CD1c-positive myeloid dendritic cell (primary cell): ENCODE measurements around the gene CRISPLD2.
"Not testable (repeated sequence)": the region's sequence is repeated elsewhere in the genome, so short reads cannot be mapped to it uniquely, and the experiment has no call there.

Source experiments
- DNase-seq: peaks from one replicate; pipeline ENCODE4 v3.0.0-alpha.2; 2016; ENCODE audit errors: extremely low spot score

Gene CRISPLD2

GRCh38 chr16:84821728-84822689, 2.2 kb downstream of the CRISPLD2 start:
- DNase-seq = peak; percentile 55

- DNase-seq = no peak
Measured at GRCh38 chr16:84822990-84823389, 3.2 kb downstream of the CRISPLD2 start.

DNA sequence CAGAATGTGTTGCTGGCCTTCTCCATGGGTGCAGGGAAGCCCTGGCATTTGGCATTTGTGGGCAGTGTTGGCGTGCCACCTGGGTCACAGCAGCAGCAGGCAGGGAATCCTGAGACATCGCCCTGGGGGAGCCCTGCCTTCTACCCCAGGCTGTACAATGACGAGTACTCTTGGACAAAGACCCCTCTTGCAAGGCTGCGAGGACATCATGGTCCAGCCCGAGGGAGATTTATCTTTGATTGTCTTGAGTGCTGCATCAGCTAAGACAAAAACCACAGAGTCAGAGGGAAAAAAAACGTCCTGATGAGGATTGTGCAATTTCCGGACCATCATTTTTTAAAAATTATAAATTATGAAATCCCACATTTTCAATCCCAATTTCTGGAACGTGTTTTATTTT, 3.7 kb downstream of the CRISPLD2 start:
- no peak for DNase-seq

- DNase-seq = no peak
Measured at GRCh38 chr16:84823926-84824325, 4.1 kb downstream of the CRISPLD2 start.

DNA sequence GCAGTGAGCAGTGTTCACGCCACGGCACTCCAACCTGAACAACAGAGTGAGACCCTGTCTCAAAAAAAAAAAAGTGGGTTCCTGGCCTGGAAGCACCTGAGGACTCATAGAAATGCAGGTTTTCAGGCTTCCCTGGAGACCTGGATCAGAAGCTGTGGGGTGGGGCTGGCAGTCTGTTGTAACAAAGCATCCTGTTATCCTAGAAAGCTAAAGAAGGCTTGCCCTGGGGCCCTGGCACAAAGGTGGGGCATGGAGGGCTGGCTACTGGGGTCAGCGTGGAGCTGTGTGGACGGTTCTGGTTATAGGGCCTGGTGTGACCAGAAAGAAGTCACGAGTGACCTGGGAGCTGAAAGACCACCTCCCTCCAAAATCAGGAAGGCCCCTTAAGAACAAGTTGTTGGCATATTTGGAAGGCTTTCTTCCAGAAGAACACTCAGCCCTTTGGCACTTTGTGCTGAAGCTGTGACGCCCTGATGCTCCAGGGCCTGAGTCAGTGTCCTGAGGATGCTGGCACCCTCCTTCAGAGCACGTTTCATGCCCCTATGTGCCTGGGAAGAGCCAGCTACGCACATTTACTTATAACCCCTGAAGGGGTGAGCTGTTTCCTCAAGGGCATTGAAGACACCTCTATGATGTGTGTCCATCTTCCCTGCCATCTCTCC, 6.2 kb downstream of the CRISPLD2 start:
- DNase-seq = no peak

GRCh38 chr16:84826558-84826941, 6.8 kb downstream of the CRISPLD2 start:
- no peak for DNase-seq

DNA sequence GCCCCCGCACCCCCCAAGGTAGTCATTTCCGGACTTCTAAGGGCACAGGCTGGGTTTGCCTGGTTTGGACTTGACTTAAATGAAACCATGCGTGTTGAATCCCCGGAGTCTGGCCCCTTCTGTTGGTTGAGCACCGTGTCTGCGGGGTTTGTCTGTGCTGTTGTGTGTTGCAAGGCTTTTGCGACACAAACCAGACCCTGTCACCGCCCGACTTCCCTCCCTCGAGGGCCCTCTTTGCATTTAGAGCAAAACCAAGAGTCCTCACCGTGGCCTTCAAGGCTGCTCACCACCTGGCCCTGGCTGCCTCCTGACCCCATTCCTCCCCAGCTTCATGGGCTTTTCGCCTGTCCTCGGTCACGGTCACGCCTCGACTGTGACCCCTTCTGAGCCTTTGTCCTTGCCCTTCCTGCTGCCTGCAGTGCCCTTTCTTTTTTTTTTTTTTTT, 7.4 kb downstream of the CRISPLD2 start:
- DNase-seq = peak; percentile 19

DNA sequence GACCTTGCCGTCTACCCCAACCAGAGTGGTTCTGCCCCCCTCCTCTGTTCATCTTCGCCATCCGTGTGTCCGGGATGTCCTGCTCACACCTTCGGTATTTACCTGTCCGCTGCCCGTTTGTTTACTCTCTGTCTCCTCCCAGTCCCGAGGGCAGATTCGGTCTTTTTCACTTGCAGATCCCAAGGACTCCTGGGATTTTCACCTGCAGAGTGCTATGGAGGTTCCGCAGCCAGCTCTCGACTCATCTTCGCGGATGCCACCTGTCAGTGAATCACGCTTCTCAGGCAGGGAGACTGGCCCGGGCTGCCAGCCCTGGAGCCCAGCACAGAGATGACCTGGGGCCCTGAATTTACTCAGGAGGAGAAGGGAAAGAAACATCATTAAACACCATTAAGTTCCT, 8.1 kb downstream of the CRISPLD2 start:
- no peak for DNase-seq

- no peak for DNase-seq
Measured at GRCh38 chr16:84828322-84828721, 8.5 kb downstream of the CRISPLD2 start.

GRCh38 chr16:84829168-84829965, 9.6 kb downstream of the CRISPLD2 start:
- no peak for DNase-seq

- DNase-seq = no peak
Measured at GRCh38 chr16:84830765-84831384, 11.1 kb downstream of the CRISPLD2 start.

- not testable (repeated sequence) for DNase-seq
Measured at GRCh38 chr16:84831728-84832127, 11.9 kb downstream of the CRISPLD2 start.

- DNase-seq = no peak
Measured at GRCh38 chr16:84832488-84833143, 12.8 kb downstream of the CRISPLD2 start.

DNA sequence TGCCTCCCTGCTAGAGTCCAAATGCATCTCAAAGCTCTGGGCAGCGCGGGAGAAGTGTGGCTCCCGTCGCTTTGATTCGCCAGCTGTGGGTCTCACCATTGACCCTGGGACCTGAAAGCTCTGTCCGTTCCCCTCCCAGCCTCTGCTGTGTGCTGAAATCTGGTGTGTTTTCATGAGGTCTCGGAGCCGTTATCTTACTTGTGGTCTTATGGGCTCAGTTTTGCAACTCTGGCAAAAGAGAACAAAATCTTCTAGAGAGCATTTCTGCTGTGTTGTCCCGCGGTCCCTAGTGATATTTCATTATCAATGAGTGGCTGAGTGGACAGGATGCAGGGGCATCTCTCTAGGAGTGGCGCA, 13.3 kb downstream of the CRISPLD2 start:
- DNase-seq = no peak

DNA sequence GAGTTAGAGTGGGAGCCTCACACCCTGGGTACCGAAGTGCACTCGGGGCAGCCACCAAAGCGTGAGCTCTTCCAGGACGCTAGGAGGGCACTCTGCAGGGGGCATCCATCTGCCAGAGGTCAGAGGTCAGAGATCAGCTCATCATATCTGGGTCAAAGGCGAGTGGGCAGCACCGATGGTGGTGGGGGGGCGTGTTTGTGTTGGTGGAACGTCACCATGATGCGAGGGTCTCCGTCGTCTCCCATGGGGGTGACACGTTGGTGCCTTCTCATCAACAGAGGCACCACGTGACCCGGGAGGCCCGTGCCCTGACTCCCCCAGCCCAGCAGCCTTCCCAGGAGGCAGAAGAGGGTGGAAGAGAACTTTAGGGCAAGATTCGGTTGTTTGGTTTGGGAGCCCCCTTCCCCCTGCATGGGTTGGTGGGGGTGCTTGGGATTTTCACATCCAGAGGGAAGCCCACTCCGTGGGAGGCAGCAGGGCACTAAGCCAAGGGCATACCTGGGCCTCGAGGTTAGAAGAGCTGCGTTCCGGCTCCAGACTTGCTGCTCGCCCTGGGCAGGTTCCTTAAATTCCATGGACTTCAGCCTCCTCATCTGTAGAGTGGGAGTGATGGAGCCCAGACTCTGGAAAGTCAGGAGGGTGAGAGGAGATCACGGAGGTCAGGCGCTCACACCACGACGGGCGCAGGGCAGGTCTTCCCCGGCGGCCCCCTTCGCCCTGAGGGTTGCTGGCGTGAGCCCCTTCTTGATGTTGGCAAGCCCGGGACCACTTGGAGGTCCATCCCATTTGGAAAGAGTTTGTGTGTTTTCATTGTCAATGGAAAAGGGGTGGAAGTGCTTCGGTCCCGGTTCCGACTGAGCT, 14.0 kb downstream of the CRISPLD2 start:
- no peak for DNase-seq

DNA sequence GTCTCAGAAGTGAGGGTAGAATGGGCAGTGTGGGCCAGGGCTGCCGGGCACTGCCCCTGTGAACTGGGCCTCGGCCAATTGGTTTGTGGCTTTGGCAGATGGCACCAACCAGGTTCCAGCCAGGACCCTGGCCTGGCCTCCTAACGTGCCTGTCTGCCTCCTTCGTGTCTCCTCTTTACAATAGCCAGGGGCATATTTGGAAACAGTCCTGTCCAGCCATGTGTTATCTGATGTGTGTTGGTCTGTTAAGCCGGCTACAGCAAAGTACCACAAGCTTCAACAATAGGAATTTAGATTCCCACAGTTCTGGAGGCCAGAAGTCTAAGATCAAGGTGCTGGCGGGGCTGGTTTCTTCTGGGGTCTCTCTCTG, 14.6 kb downstream of the CRISPLD2 start:
- no peak for DNase-seq

GRCh38 chr16:84836234-84836647, 16.5 kb downstream of the CRISPLD2 start:
- no peak for DNase-seq

GRCh38 chr16:84836967-84837366, 17.2 kb downstream of the CRISPLD2 start:
- no peak for DNase-seq

DNA sequence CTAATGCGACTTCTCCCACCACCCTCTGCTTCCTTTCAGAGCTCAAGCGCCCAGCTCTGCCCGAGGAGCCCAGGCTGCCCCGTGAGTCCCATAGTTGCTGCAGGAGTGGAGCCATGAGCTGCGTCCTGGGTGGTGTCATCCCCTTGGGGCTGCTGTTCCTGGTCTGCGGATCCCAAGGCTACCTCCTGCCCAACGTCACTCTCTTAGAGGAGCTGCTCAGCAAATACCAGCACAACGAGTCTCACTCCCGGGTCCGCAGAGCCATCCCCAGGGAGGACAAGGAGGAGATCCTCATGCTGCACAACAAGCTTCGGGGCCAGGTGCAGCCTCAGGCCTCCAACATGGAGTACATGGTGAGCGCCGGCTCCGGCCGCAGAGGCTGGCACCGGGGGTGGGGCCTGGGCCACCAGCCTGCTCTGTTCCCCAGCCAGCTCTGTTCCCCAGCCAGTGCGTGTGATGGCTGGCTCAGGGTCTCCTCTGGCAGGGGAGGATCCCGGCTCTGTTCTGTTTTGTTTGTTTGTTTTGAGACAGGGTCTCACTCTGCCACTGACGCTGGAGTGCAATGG, 18.7 kb downstream of the CRISPLD2 start:
- no peak for DNase-seq

- no peak for DNase-seq
Measured at GRCh38 chr16:84839054-84839453, 19.3 kb downstream of the CRISPLD2 start.
